GM18861 (cell line): ENCODE measurements around the gene CD276.
A peak's percentile ranks its signal among the peaks of the same experiment; 100 is the strongest.
"Not testable (repeated sequence)": the region's sequence is repeated elsewhere in the genome, so short reads cannot be mapped to it uniquely, and the experiment has no call there.

Source experiments
- ATAC-seq: cut with Tn5 transposase; IDR thresholded peaks from one replicate; pipeline ENCODE4 v1.9.1; 2021; ENCODE audit not compliant: unreplicated experiment

Gene CD276

GRCh38 chr15:73684581-73685455 lies 635 bp downstream of the CD276 start:
- ATAC-seq = no peak

- no peak for ATAC-seq
Observed at GRCh38 chr15:73685981-73686380, 1.8 kb downstream of the CD276 start.

GRCh38 chr15:73686781-73687256 lies 2.6 kb downstream of the CD276 start:
- no peak for ATAC-seq

- no peak for ATAC-seq
Observed at GRCh38 chr15:73687351-73687750, 3.2 kb downstream of the CD276 start.

- no peak for ATAC-seq
Observed at GRCh38 chr15:73688455-73688854, 4.3 kb downstream of the CD276 start.

- no peak for ATAC-seq
Observed at GRCh38 chr15:73691396-73691795, 7.2 kb downstream of the CD276 start.

- no peak for ATAC-seq
Observed at GRCh38 chr15:73694419-73694818, 10.2 kb downstream of the CD276 start.

DNA sequence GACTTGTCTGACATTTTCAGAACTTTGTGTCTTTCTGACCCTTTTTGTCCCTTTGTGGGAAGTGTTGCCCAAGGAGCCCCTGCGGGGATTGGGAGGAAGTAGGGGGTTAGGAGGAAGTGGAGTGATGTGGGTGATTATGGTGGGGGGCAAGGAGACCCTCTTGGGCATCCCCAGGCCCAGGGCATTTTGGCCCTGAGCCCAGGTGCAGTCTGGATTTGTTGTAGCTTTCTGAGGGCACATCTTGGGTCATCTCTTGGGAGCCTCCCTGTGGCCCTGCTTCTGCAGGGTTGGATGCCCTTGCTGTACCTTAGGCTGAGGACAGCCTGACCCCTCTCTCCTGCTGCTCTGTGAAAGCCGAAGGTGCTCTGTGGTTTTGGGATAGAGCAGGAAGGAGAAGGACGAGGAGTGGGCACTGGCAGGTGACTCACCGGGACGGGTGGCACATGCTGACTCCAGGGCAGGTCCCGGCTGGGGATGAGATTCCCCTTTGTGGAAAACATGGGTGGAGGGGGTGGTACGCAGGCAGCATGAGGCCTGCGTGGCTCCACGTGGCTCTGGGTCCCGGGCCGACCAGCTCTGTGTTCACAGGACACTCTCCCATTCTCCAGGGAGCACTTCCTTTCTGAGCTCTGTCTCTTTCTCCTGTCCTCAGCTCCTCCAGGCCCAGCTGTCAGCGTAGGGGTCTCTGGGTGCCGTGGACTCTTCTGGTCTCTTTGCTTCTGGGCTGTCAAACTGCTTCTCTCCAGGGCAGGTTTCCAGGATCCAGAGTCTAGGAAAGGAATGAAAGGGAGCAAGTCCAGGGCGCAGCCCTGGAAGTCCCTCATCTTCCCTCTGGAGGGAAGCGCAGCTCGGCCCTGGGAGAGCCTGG lies 11.8 kb downstream of the CD276 start:
- no peak for ATAC-seq

GRCh38 chr15:73696641-73697001 lies 12.4 kb downstream of the CD276 start:
- ATAC-seq = no peak

GRCh38 chr15:73697033-73697467 lies 12.9 kb downstream of the CD276 start:
- ATAC-seq = peak; percentile 82

- ATAC-seq = no peak
Observed at GRCh38 chr15:73699249-73700040, 15.3 kb downstream of the CD276 start.

GRCh38 chr15:73700041-73700842 lies 16.1 kb downstream of the CD276 start:
- ATAC-seq = peak; percentile 38

GRCh38 chr15:73702311-73703239 lies 18.4 kb downstream of the CD276 start:
- not testable (repeated sequence) for ATAC-seq

GRCh38 chr15:73703601-73704000 lies 19.4 kb downstream of the CD276 start:
- not testable (repeated sequence) for ATAC-seq

DNA sequence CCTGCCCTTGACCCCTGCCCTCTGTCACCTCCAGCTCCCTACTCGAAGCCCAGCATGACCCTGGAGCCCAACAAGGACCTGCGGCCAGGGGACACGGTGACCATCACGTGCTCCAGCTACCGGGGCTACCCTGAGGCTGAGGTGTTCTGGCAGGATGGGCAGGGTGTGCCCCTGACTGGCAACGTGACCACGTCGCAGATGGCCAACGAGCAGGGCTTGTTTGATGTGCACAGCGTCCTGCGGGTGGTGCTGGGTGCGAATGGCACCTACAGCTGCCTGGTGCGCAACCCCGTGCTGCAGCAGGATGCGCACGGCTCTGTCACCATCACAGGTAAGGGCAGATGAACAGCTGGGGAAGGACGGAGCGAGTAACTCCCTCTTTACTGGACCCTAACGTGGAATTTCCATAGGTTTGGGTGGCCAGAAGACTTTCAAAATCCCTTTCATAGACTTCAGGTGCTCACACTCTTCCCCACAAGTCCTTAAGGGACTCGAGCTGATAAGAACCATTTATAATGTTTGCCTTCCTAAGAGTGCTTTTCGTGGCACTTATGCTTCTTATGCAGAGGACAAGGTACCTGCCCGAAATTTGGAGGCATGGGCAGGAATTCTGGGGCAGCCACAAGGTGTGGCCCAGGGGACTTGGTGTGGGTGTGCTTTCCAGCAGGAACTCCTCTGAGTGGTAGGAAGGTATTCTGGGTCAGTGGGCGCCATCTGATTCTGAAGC lies 20.1 kb downstream of the CD276 start:
- ATAC-seq = not testable (repeated sequence)

- no peak for ATAC-seq
Observed at GRCh38 chr15:73704869-73705645, 20.9 kb downstream of the CD276 start.

GRCh38 chr15:73708691-73709090 lies 24.5 kb downstream of the CD276 start:
- no peak for ATAC-seq

- no peak for ATAC-seq
Observed at GRCh38 chr15:73709241-73709640, 25.1 kb downstream of the CD276 start.
